Measurements from ENCODE around the gene ACVRL1.

Gene ACVRL1

DNA sequence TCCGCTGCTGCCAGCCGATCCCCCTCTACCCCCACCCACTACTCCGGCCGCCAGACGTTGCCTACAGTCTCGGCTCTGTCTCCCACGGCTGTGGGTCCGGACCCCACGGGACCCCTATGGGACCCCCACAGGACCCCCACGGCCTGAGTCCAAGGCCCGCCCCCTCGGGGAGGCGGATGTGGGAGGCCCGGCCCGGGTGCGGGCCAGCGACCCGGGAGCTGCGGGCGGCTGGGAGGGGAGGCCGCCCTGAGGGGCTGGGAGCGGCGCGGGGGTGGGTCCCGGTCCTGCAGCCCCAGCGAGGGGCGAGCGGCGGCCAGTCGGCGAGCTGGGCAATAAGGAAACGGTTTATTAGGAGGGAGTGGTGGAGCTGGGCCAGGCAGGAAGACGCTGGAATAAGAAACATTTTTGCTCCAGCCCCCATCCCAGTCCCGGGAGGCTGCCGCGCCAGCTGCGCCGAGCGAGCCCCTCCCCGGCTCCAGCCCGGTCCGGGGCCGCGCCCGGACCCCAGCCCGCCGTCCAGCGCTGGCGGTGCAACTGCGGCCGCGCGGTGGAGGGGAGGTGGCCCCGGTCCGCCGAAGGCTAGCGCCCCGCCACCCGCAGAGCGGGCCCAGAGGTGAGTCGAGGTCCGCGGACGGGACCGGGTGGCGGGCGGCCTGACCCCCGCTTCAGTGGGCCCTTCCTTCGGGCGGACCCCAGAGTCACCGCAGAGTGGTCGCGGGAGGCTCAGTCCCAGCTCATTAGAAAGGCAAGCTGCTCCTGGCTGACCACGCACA, at the start of gene ACVRL1:
Gene ACVRL1 (plus strand): TSS at position 422 of the 773 bp plus-strand sequence. CDS start 4,971 bp downstream, outside the sequence.
- DNase-seq = no peak

GRCh38 chr12:51860986-51861385, 46.3 kb upstream of the ACVRL1 start:
- no peak for DNase-seq

DNA sequence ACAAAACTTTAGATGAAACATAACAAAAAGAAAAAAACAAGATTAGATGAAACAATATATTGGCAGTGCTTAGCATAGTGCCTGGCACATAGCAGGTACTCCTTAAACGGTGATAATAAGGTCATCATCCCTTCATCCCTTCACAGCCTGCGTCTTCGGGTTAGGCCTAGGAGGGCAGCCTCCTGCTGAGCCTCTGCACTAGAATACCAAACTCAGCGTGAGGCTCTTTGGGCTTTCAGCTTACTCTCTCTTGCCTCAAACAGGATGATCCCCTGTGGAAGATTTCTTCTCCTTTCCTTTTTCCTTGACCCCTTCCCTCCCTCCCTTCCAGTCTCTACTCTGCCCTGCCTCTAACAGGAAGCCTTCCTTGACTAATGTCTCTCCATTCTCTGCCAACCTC, 44.4 kb upstream of the ACVRL1 start:
- no peak for DNase-seq

GRCh38 chr12:51863363-51863932, 43.9 kb upstream of the ACVRL1 start:
- no peak for DNase-seq

GRCh38 chr12:51863933-51864832, 43.1 kb upstream of the ACVRL1 start:
- DNase-seq = no peak

GRCh38 chr12:51864833-51865670, 42.3 kb upstream of the ACVRL1 start:
- no peak for DNase-seq

DNA sequence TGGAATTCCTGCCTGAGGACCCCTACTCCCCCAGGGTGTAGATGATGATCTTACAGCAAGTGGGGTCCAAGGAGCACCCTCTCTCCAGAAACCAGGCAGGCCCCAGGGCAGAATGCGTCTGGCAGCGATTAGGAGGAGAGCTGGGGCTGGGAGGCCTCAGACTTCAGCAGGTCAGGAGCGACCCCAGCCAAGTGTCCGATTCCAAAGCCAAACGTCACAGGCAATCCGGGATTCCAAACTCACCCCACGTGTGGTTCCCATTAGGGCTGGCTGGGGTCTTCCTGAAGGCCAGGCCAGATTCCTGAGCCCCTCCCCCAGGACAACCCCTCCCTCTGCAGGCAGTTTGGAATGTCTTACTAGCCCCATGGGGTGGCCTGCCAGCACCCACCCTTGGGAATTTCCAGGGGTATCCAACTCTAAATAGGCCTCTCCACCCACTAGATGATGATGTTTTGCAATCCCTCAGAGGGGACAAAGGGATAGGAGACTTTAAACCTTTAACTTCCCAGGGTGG, 41.5 kb upstream of the ACVRL1 start:
- DNase-seq = no peak

DNA sequence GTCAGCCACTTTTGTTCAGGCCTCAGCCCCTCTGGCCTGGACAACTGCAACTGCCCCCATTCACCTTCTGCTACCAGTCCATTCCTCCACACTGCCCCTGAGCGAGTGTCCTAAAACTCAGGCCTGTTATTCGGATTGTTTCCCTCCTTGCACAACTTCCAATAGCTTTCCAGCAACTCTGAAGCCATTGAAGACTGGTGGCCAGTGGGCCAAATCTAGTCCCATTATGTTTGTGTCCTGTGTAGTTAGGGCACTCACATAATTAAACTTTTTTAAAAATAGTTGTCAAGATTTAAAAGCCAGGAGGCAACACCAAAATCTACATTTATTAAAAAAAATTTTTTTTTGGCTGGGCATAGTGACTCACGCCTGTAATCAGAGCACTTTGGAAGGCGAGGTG, 41.0 kb upstream of the ACVRL1 start:
- no peak for DNase-seq

GRCh38 chr12:51866762-51867161, 40.5 kb upstream of the ACVRL1 start:
- DNase-seq = no peak

DNA sequence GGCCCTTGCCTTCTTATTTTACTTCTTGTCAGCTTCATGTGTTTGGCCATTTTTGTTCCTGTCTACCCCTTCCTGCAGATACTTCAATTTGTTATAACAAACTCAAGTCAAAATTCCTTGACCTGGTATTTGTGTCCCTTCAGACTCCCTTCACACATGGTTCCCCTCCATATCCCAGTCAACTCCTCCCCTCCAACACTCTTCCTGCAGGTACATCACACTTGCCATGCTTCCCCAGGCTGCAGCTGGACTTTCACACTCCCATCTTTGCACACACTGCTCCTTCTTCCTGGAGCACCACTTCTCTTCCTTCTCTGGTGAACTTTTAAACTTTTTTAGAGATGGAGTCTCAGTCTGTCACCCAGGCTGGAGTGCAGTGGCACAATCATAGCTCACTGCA, 39.9 kb upstream of the ACVRL1 start:
- DNase-seq = no peak

GRCh38 chr12:51867796-51868428, 39.4 kb upstream of the ACVRL1 start:
- DNase-seq = no peak

- no peak for DNase-seq
These were observed 38.3 kb upstream of the ACVRL1 start for GRCh38 chr12:51868821-51869495.

GRCh38 chr12:51869496-51869865, 37.8 kb upstream of the ACVRL1 start:
- no peak for DNase-seq

DNA sequence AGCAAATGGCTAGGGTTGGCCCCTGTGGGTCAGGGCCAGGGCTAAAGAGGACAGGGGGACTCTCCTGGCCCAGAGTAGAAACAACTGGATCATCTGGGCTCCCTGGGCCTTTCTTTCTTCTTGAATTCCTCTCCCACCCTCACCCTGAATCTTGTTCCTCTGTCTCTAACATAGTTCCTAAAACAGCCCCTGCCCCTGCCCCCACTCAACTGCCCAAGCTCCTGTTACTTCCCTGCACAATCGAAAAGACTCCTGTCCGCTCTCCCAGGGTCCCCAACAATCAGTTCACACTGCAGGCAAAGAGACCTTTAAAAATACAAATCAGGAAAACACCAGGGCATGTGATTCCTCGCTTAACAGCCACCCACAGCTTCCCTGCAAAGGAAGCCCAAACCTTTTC, 37.4 kb upstream of the ACVRL1 start:
- DNase-seq = no peak

DNA sequence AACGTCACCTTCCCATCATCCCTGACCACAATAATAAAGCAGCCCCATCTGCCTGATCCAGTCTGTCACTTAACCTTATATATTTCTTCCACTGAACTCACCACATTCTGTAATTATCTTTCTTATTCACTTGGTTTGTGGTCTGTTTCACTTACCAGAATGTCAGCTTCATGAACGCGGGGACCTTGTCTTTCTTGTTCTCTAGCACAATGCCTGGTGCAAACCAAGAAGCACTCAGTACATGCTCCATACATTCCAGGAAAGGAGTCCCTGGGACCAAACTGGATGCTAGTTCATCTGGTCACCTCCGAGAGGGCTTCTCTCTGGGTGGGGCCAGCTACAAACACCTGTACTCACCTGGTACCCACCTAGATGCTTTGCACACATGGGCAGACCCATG, 36.8 kb upstream of the ACVRL1 start:
- no peak for DNase-seq

GRCh38 chr12:51871126-51871525, 36.2 kb upstream of the ACVRL1 start:
- no peak for DNase-seq

DNA sequence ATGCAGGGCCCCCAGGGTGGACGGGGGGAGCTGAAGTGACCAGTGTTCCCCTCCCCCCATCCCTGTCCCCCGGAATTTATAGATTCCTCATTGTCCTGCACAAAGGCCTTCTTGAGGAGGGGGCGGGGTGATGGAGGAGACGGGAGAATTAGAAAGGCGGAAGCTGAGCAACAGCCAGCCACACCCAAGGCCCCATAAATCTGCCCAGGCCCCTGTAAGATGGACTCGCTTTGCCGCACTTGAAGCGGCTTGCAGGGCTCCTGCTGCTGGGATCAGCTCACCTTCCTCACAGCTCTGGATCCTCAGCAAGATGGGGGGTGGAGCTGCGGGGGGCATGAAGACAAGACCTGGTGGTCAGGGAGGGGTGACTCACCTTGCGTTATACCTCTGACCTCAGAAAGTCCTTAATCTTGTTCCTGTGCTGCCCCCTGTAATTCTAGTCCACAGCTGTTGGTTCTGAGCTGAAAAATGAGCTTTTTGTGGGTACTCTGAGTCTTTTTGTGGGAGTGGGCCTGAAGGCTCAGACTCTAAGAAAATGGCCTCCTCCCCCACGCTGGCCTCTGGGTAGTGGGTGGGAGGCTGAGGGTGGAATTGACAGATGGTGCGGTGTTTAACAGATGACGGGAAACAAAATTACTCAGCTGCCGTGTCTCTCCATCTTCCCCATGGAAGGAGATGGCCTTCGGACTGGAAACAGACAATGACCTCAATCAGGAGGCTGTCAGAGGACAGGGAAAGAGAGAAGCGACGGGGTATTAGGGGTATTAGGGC, 35.2 kb upstream of the ACVRL1 start:
- no peak for DNase-seq

DNA sequence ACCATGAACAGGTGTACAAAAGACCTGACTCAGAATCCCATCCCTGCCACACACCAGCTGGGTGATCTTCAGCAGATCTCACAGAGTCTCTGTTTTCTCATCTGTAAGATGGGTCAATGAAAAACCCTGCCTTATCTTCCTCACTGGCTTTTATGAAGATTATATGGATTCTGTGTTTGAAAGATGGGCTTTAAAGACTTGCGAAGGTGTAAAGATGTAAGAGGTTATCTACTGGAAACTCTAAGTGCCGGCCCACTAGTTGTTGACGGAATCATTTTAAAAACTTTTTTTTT, 34.7 kb upstream of the ACVRL1 start:
- DNase-seq = no peak

DNA sequence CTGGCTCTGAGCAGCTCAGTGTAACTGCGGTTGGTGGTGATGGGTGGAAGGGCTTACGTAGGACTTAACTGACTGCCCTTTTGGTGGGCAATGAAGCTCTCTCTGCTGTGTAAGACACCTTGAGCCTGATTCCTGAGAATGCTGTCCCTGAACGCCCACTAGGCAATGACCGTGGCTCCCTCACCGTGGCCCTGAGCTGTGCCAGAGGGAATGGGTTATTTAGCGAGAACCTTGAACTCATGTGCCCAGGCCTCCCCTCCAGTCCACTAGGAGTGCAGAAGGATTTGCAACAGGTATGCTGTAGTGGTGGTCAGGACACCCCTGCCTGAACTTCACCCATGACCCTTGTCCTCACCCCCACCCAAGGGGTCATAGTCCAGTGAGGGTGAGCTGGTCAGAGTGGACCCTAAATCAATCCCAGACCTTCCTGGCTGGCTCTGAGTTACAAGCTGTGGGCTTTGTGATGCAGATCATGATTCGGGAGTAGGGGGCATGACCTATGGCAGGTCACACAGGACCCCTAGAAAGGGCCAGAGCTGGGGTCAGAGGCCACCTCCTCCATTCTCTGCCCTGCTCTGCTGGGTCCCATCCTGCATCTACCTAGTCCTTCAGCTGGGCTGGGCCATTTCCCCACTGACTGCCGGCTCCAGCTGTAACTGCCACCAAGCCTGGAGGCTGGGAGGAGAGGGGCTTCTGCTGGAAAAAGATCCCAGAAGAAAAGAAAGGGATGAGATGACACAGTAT, 33.9 kb upstream of the ACVRL1 start:
- DNase-seq = no peak

- DNase-seq = no peak
These were observed 33.3 kb upstream of the ACVRL1 start for GRCh38 chr12:51874000-51874399.
